Measurements from ENCODE around the gene CASTOR2.

GRCh38 chr7:75038508-75038907 lies 74.0 kb downstream of the CASTOR2 start:
- no peak for TF ChIP-seq POLR2AphosphoS5 (IDR thresholded peaks at IDR 0.05)
- no peak for TF ChIP-seq CTCF (IDR thresholded peaks at IDR 0.05)
